SK-N-MC (cell line): Measurements from ENCODE around the gene DPP8.
"Not testable (repeated sequence)": the region's sequence is repeated elsewhere in the genome, so short reads cannot be mapped to it uniquely, and the experiment has no call there.

Source experiments
- EZH2 ChIP-seq: fragments of 200-600 bp; sonication (generic); IDR thresholded peaks from one replicate; pipeline ENCODE4 v1.6.1; 2017; ENCODE audit warnings: antibody characterized with exemption
- POLR2AphosphoS5 ChIP-seq: IDR thresholded peaks from 2 replicates; pipeline ENCODE4 v1.6.1; 2012; ENCODE audit warnings: mild to moderate bottlenecking, low read depth, low read length, borderline replicate concordance

DNA sequence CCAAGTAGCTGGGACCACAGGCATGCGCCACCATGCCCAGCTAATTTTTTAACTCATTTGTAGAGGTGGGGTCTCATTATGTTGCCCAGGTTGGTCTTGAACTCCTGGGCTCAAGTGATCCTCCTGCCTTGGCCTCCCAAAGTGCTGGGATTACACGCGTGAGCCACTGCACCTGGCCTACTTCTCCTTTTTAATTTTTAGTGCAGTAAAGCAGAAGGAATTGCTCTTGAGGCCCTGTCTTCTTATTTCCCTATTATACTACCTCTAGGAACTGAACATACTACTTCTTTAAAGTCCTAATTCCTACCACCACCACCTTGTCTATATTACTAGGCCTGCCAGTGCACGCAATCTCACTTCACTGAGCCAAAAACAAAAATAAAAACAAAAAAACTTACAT is 62.2 kb downstream of the DPP8 start:
- not testable (repeated sequence) for TF ChIP-seq EZH2, POLR2AphosphoS5
